Fibroblast of villous mesenchyme (primary cell): ENCODE measurements around the gene SETD6. TPM values are rescaled to one million over a fixed set of nuclear protein-coding genes. Genes with fewer than 3 reads are reported as not detected.

Experiments used
- DNase-seq: peaks from one replicate; pipeline ENCODE4 v3.0.0-alpha.2; 2010; ENCODE audit warnings: low read depth
- H3K4me3 ChIP-seq: 2 replicates; pipeline ENCODE4 v1.5.1; 2011; ENCODE audit warnings: low read depth, mild to moderate bottlenecking, low read length
- total RNA-seq: library from RNA; depleted of rRNA; stranded (reverse); fragments of >200 nt; gene quantifications from 2 replicates; pipeline ENCODE4 v1.2.3, GENCODE V29; 2012
- TF ChIP-seq, protein P1 (sequence below): IDR thresholded peaks from 2 replicates; pipeline ENCODE4 v1.5.1; 2012; ENCODE audit warnings: low read depth, mild to moderate bottlenecking, low read length; ENCODE audit not compliant: insufficient read depth

Gene SETD6
- total RNA-seq, 1 donor: 8.2 TPM

GRCh38 chr16:58494981-58495520, 20.3 kb upstream of the SETD6 start:
- H3K4me3 ChIP-seq: no peak overlapping the region
- DNase-seq: peak; percentile 93
- TF ChIP-seq, protein P1, sequence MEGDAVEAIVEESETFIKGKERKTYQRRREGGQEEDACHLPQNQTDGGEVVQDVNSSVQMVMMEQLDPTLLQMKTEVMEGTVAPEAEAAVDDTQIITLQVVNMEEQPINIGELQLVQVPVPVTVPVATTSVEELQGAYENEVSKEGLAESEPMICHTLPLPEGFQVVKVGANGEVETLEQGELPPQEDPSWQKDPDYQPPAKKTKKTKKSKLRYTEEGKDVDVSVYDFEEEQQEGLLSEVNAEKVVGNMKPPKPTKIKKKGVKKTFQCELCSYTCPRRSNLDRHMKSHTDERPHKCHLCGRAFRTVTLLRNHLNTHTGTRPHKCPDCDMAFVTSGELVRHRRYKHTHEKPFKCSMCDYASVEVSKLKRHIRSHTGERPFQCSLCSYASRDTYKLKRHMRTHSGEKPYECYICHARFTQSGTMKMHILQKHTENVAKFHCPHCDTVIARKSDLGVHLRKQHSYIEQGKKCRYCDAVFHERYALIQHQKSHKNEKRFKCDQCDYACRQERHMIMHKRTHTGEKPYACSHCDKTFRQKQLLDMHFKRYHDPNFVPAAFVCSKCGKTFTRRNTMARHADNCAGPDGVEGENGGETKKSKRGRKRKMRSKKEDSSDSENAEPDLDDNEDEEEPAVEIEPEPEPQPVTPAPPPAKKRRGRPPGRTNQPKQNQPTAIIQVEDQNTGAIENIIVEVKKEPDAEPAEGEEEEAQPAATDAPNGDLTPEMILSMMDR: peak; percentile 63

GRCh38 chr16:58495521-58496331, 19.6 kb upstream of the SETD6 start:
- no peak overlapping the region for H3K4me3 ChIP-seq
- no peak for DNase-seq
- TF ChIP-seq, protein P1: no peak

DNA sequence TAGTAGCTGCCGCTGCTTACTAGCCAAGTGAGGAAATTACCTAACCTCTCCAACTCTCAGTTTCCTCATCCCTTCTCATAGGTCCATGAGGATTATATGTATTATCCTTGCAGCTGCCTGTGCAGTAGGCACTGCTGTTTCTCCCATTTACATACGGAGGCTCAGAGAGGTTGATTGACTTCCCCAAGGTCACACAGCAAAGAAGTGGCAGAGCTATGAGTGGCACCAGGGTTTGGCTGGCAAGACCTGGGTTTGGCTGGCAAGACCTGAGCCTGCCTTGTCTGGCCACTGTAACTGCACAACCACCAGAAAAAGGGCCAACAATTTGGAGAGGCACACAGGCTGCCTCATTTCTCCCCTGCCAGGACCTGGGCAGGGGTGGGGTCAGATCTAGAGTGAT, 17.8 kb upstream of the SETD6 start:
- TF ChIP-seq, protein P1: no peak
- DNase-seq: no peak
- H3K4me3 ChIP-seq: no peak overlapping the region

- TF ChIP-seq, protein P1: no peak
- no peak overlapping the region for H3K4me3 ChIP-seq
- DNase-seq: no peak
Measured at GRCh38 chr16:58497935-58498334, 17.4 kb upstream of the SETD6 start.

GRCh38 chr16:58498341-58499091, 16.8 kb upstream of the SETD6 start:
- H3K4me3 ChIP-seq: no peak overlapping the region
- TF ChIP-seq, protein P1: no peak
- no peak for DNase-seq

DNA sequence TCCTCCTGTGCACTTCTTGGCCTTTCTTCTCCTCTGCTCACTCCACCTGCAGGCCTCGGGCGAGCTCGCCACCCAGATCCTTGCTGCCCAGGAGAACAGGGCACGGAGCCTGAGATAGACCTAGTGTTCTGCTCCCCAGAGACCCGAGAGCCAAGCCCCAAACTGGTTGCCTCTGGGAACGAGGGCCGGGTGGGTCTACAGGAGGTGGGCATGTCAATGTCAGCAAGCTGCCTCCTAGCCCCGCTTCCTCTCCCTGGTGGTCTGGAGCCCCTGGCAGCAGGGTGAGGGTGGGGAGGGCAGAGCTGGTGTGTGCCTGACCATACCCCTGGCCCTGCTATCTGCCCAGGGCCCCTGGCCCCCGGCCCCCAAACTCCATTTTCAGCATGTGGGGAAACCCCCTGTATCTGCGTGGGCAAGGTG, 16.2 kb upstream of the SETD6 start:
- DNase-seq: no peak
- TF ChIP-seq, protein P1: no peak
- H3K4me3 ChIP-seq: no peak overlapping the region
